H1 (cell line): Measurements from ENCODE around the gene IL13RA1.

Experiments used
- ATF3 ChIP-seq: IDR thresholded peaks from 2 replicates; pipeline ENCODE4 v1.6.1; 2011; ENCODE audit warnings: low read depth, mild to moderate bottlenecking, low read length; ENCODE audit not compliant: insufficient read depth
- CTCF ChIP-seq, 3 experiments: IDR thresholded peaks; 1 replicate in 2 of 3; 2 replicates in 1 of 3; pipeline versions ENCODE4 v1.5.1 to v1.6.1; 2011; ENCODE audit warnings: low read length in 3 of 3, mild to moderate bottlenecking in 3 of 3, inconsistent platforms in 2 of 3, low read depth in 1 of 3, moderate library complexity in 1 of 3; ENCODE audit not compliant: insufficient read depth in 1 of 3; ENCODE audit errors: control extremely low read depth in 1 of 3
- EZH2 ChIP-seq: fragments of 200-600 bp; sonication (generic); IDR thresholded peaks from 2 replicates; pipeline ENCODE4 v1.7.1; 2012; ENCODE audit warnings: low read depth, mild to moderate bottlenecking, moderate library complexity, low read length, inconsistent platforms; ENCODE audit not compliant: severe bottlenecking
- JUND ChIP-seq: IDR thresholded peaks from 2 replicates; pipeline ENCODE4 v1.6.1; 2011; ENCODE audit warnings: mild to moderate bottlenecking, improper control_type of control experiment, low read length
- NRF1 ChIP-seq: IDR thresholded peaks from 2 replicates; pipeline ENCODE4 v1.6.1; 2011; ENCODE audit warnings: mild to moderate bottlenecking, low read depth, low read length, improper control_type of control experiment
- POLR2A ChIP-seq, 2 experiments: IDR thresholded peaks; 1 replicate in 1 of 2; 2 replicates in 1 of 2; pipeline ENCODE4 v1.6.1; 2011; ENCODE audit warnings: low read depth in 2 of 2, low read length in 2 of 2, mild to moderate bottlenecking in 2 of 2; ENCODE audit errors: control extremely low read depth in 1 of 2
- RAD21 ChIP-seq, 2 experiments: IDR thresholded peaks in 1 of 2; conservative IDR thresholded peaks in 1 of 2; 2 replicates each; pipeline ENCODE4 v1.6.1; 2011; ENCODE audit warnings: low read depth in 2 of 2, low read length in 2 of 2, improper control_type of control experiment in 1 of 2, inconsistent platforms in 1 of 2, mild to moderate bottlenecking in 1 of 2, moderate library complexity in 1 of 2
- SIN3A ChIP-seq, 2 experiments: IDR thresholded peaks in 1 of 2; conservative IDR thresholded peaks in 1 of 2; 2 replicates each; pipeline ENCODE4 v1.6.1; 2011 to 2012; ENCODE audit warnings: low read length in 2 of 2, improper control_type of control experiment in 1 of 2, low read depth in 1 of 2, mild to moderate bottlenecking in 1 of 2
- SRF ChIP-seq: IDR thresholded peaks from 2 replicates; pipeline ENCODE4 v1.6.1; 2011; ENCODE audit warnings: mild to moderate bottlenecking, low read depth, low read length, moderate library complexity
- TAF1 ChIP-seq: IDR thresholded peaks from 2 replicates; pipeline ENCODE4 v1.6.1; 2011; ENCODE audit warnings: mild to moderate bottlenecking, low read depth, low read length
- YY1 ChIP-seq: IDR thresholded peaks from 2 replicates; pipeline ENCODE4 v1.6.1; 2011; ENCODE audit warnings: low read depth, mild to moderate bottlenecking, low read length
- ZNF274 ChIP-seq: IDR thresholded peaks from 2 replicates; pipeline ENCODE4 v1.7.0; 2012; ENCODE audit warnings: low read length, borderline replicate concordance; ENCODE audit errors: extremely low read depth

GRCh38 chrX:118694638-118695037 is 32.8 kb upstream of the IL13RA1 start:
- TF ChIP-seq JUND (no peak), EZH2 (no peak), SIN3A (conservative IDR thresholded peaks at IDR 0.05 in 1 of 2, IDR thresholded peaks at IDR 0.05 in 1 of 2; ENCODE audit: low read depth in 1 of 2, low read length in 2 of 2) (no peak), YY1 (no peak), CTCF (IDR thresholded peaks at IDR 0.05; ENCODE audit: control extremely low read depth in 1 of 3, insufficient read depth in 1 of 3, low read depth in 1 of 3, low read length in 3 of 3) (no peak), RAD21 (IDR thresholded peaks at IDR 0.05 in 1 of 2, conservative IDR thresholded peaks at IDR 0.05 in 1 of 2; ENCODE audit: low read depth in 2 of 2, low read length in 2 of 2) (no peak), TAF1 (no peak), POLR2A (IDR thresholded peaks at IDR 0.05; ENCODE audit: control extremely low read depth in 1 of 2, low read depth in 2 of 2, low read length in 2 of 2) (no peak), NRF1 (no peak), SRF (no peak), ATF3 (no peak), ZNF274 (no peak)
